IPS-NIHi11 (cell line): Measurements from ENCODE around the gene NT5C.

ENCODE experiments used
- DNase-seq: peaks from one replicate; pipeline ENCODE4 v3.0.0; 2012; ENCODE audit warnings: mixed read lengths, low spot score

NT5C gene

GRCh38 chr17:75091855-75092327 is 39.7 kb downstream of the NT5C start:
- DNase-seq: no peak

- DNase-seq: no peak
These were observed 40.4 kb downstream of the NT5C start for GRCh38 chr17:75090871-75091854.

GRCh38 chr17:75088465-75089417 is 42.8 kb downstream of the NT5C start:
- no peak for DNase-seq

- peak; percentile 96 for DNase-seq
These were observed 43.7 kb downstream of the NT5C start, which contains the start of gene SLC16A5 for GRCh38 chr17:75087558-75088453. TSS of gene SLC16A5 (plus strand) at chr17:75087954. CDS start at chr17:75093637, 5,683 bp downstream.

GRCh38 chr17:75087182-75087557 is 44.4 kb downstream of the NT5C start:
- no peak for DNase-seq

- DNase-seq: no peak
These were observed 44.9 kb downstream of the NT5C start for GRCh38 chr17:75086496-75087181.

- no peak for DNase-seq
These were observed 47.4 kb downstream of the NT5C start for GRCh38 chr17:75084039-75084660.

GRCh38 chr17:75082683-75083082 is 48.9 kb downstream of the NT5C start:
- DNase-seq: no peak

GRCh38 chr17:75081611-75082540 is 49.7 kb downstream of the NT5C start:
- no peak for DNase-seq
